ENCODE measurements around the gene TAPT1. TPM values are rescaled to one million over a fixed set of nuclear protein-coding genes. Genes with fewer than 3 reads are reported as not detected.

TAPT1 gene
- total and polyA plus RNA-seq, 2 donors (not counting 3 experiments of a cell fraction or from before 2014, with no cell fraction given) = 6.9 to 17.5 TPM

DNA sequence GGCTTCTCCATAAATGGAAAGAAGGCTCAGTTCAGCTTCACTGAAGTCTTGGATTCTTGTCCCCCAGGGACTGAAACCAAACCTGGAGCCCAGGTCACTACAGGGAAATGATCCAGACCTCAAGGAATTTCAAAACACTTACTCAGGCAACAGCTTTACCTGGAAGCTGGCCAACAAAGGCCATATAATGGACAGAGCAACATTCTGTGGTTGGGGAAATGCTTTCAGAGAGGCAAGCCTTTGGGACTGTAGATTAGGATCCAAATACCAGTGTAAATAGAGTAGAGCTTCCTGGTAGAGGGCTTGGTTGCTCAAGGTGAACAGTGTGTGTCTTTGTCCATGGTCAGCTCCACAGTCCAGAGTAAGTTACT is 85.4 kb downstream of the TAPT1 start:
- DNase-seq (ENCODE audit: low read depth, low spot score) (peak; percentile 86), FAIRE-seq (peak; percentile 93)
- no peak overlapping the region for H3K4me3 ChIP-seq (replicated peaks in 1 of 3; ENCODE audit: insufficient read depth in 1 of 3, low read depth in 1 of 3, low read length in 3 of 3)
- ChIA-PET CTCF (no interaction called here), POLR2A (no interaction called here)
- H3K79me2 ChIP-seq (ENCODE audit: control insufficient read depth, insufficient read depth, low read length) = no peaks in the 10 kb centered on the region
- dilution Hi-C loops (cut with MboI; ENCODE audit: extremely low pct_ligation_motif_present, low sequenced_read_pairs) (no loop called here), intact Hi-C loops (cut with micrococcal nuclease) (loop anchor here (5.0 to 10.0 kb wide), 2 partner anchors 114 to 576 kb away; no protein-coding TSS in a partner anchor)
- no peak overlapping the region for H3K9ac ChIP-seq (replicated peaks; ENCODE audit: extremely low read depth, insufficient read depth, low read length)
- H4K20me1 ChIP-seq (replicated peaks; ENCODE audit: control insufficient read depth, extremely low read depth, insufficient read depth, low read length) = no peaks in the 10 kb centered on the region
- peak; percentile 41 for TF ChIP-seq POLR2AphosphoS5 (IDR thresholded peaks at IDR 0.05; ENCODE audit: insufficient read depth, low read depth, low read length)
- TF ChIP-seq GATA2 (IDR thresholded peaks at IDR 0.05; ENCODE audit: insufficient read depth, insufficient read length, low read depth, low read length) = peak; percentile 73
- peak; percentile 37 for TF ChIP-seq JUN (IDR thresholded peaks at IDR 0.05; ENCODE audit: borderline replicate concordance, insufficient read depth, insufficient read length, low read depth)
- TF ChIP-seq POLR2A (IDR thresholded peaks at IDR 0.05; ENCODE audit: low read depth, low read length) = no peak
- TF ChIP-seq, protein P1, sequence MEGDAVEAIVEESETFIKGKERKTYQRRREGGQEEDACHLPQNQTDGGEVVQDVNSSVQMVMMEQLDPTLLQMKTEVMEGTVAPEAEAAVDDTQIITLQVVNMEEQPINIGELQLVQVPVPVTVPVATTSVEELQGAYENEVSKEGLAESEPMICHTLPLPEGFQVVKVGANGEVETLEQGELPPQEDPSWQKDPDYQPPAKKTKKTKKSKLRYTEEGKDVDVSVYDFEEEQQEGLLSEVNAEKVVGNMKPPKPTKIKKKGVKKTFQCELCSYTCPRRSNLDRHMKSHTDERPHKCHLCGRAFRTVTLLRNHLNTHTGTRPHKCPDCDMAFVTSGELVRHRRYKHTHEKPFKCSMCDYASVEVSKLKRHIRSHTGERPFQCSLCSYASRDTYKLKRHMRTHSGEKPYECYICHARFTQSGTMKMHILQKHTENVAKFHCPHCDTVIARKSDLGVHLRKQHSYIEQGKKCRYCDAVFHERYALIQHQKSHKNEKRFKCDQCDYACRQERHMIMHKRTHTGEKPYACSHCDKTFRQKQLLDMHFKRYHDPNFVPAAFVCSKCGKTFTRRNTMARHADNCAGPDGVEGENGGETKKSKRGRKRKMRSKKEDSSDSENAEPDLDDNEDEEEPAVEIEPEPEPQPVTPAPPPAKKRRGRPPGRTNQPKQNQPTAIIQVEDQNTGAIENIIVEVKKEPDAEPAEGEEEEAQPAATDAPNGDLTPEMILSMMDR (IDR thresholded peaks at IDR 0.05; ENCODE audit: extremely low read depth in 1 of 2, insufficient read depth in 1 of 2, low read depth in 1 of 2, low read length in 2 of 2) = no peak
- TF ChIP-seq FOS (IDR thresholded peaks at IDR 0.05; ENCODE audit: borderline replicate concordance, insufficient read depth, low read length) = peak; percentile 46
- TF ChIP-seq, protein P2, sequence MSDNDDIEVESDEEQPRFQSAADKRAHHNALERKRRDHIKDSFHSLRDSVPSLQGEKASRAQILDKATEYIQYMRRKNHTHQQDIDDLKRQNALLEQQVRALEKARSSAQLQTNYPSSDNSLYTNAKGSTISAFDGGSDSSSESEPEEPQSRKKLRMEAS (IDR thresholded peaks at IDR 0.05; ENCODE audit: insufficient read depth, insufficient read length) = no peak
- TF ChIP-seq MYC (IDR thresholded peaks at IDR 0.05; ENCODE audit: low read depth, low read length) = no peak
- no peaks in the 10 kb centered on the region for H3K27me3 ChIP-seq (ENCODE audit: control insufficient read depth in 2 of 2, insufficient read depth in 2 of 2, low read length in 2 of 2)
- no peaks in the 10 kb centered on the region for H3K36me3 ChIP-seq (ENCODE audit: control insufficient read depth in 2 of 2, extremely low read depth in 1 of 2, insufficient read depth in 2 of 2, low read length in 2 of 2)
- no peaks in the 10 kb centered on the region for H3K9me3 ChIP-seq (replicated peaks; ENCODE audit: control insufficient read depth, insufficient read depth, low read length)
- peak overlapping the region; percentile 49 for H3K4me2 ChIP-seq (ENCODE audit: insufficient read depth, low read length)
- peak overlapping the region; percentile 22 for H3K27ac ChIP-seq (ENCODE audit: insufficient read depth, low read depth, low read length)
- BruUV-seq (replicated peaks) = no TSS peak
- no peaks in the 10 kb centered on the region for H3K9me1 ChIP-seq (replicated peaks; ENCODE audit: control insufficient read depth, extremely low read depth, insufficient read depth, low read length)
- H3K4me1 ChIP-seq (ENCODE audit: control insufficient read depth, extremely low read depth, insufficient read depth, low read length) = peaks cover 11% of the 10 kb centered on the region
- peak overlapping the region; percentile 16 for H2AFZ ChIP-seq (ENCODE audit: low read depth, low read length)
